Lung (tissue), 12 donors: ENCODE results near the gene CEP41. TPM values are rescaled to one million over a fixed set of nuclear protein-coding genes. Genes with fewer than 3 reads are reported as not detected.

Experiments
- ATAC-seq: fragments of 200-7000 bp; cut with Tn5 transposase; one replicate; pipeline ENCODE4 v1.9.1; 2020; ENCODE audit warnings: moderate number of reproducible peaks; ENCODE audit not compliant: insufficient read depth, low FRiP score
- DNase-seq, 3 donors: peaks; one replicate each; pipeline ENCODE4 v3.0.0-alpha.2; 2013 to 2017
- H3K27ac ChIP-seq, 2 donors: one replicate each; pipeline ENCODE4 v1.5.1; 2013; ENCODE audit warnings: mild to moderate bottlenecking in 2 of 2, moderate library complexity in 2 of 2, control low read depth in 1 of 2, inconsistent platforms in 1 of 2, low read depth in 1 of 2, low read length in 1 of 2
- H3K27me3 ChIP-seq, 3 donors: one replicate each; pipeline ENCODE4 v1.5.1; 2013; ENCODE audit warnings: low read length in 2 of 3; ENCODE audit not compliant: control insufficient read depth in 3 of 3, insufficient read depth in 3 of 3
- H3K36me3 ChIP-seq, 4 donors: one replicate each; pipeline ENCODE4 v1.5.1; 2013; ENCODE audit warnings: low read length in 4 of 4, mild to moderate bottlenecking in 1 of 4, moderate library complexity in 1 of 4; ENCODE audit not compliant: control insufficient read depth in 4 of 4, insufficient read depth in 4 of 4
- H3K4me1 ChIP-seq, 5 donors: one replicate each; pipeline ENCODE4 v1.5.1; 2013; ENCODE audit warnings: low read length in 5 of 5, mild to moderate bottlenecking in 2 of 5, moderate library complexity in 1 of 5; ENCODE audit not compliant: control insufficient read depth in 5 of 5, insufficient read depth in 5 of 5
- H3K4me3 ChIP-seq: one replicate; pipeline ENCODE4 v1.5.1; 2013; ENCODE audit warnings: mild to moderate bottlenecking, control low read depth, moderate library complexity
- H3K9ac ChIP-seq, 2 donors: one replicate each; pipeline ENCODE4 v1.5.1; 2013; ENCODE audit warnings: low read length in 2 of 2, control low read depth in 1 of 2; ENCODE audit not compliant: insufficient read depth in 1 of 2
- H3K9me3 ChIP-seq, 4 donors: one replicate each; pipeline ENCODE4 v1.5.1; 2013; ENCODE audit warnings: low read length in 3 of 4, mild to moderate bottlenecking in 1 of 4, moderate library complexity in 1 of 4; ENCODE audit not compliant: control insufficient read depth in 4 of 4, insufficient read depth in 3 of 4
- WGBS, 2 donors: extraction: QIAGEN DNeasy Blood & Tissue Kit; methylation state at CpG; one replicate each; pipeline ENCODE4 v1.1.7; 2013; 5-methylcytosine and 5-hydroxymethylcytosine counted together
- polyA plus RNA-seq, 2 donors: library from polyadenylated mRNA; stranded (reverse); fragments of 200-250 nt; gene quantifications; one replicate each; pipeline ENCODE4 v1.2.1, GENCODE V29; 2013
- total RNA-seq, 2 donors: library from RNA; depleted of rRNA in 1 of 2; stranded (reverse); fragments of >200 nt in 1 of 2; gene quantifications; one replicate each; pipeline ENCODE4 v1.2.1, GENCODE V29; 2014 to 2021
- TF ChIP-seq, protein P1 (sequence below): IDR thresholded peaks from 2 replicates; pipeline ENCODE4 v1.5.1; 2012; ENCODE audit warnings: mild to moderate bottlenecking; ENCODE audit errors: control extremely low read depth, extremely low read depth
- donor health status: control.
- donor health status: control.
- donor health status: Bipolar disorder and iron deficiency.
- donor health status: healthy.
- donor health status: DM: yes; HTN: yes; CAD: no.

The CEP41 gene
- total and polyA plus RNA-seq, 4 donors: 3.7 to 15.3 (median 11.6) TPM

DNA sequence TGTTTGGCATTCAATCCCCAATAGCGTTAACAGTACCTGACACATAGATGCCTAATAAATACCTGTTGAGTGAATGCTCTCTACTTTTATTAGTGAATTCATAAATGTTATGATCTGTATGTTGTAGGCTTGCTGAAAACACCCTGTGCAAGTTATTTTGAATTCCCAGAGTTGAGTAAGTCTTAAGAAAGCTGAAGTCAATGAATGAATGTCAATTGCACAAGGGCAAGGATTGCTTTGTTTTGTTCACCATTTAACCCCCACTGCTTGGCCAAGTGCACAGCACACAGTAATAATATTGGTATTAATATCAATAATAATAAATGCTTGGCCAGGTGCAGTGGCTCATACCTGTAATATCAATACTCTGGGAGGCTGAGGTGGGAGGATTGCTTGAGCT, 50.3 kb downstream of the CEP41 start:
- 81 to 89% methylated on average over 1 of the region's 1 CpG for WGBS, 2 donors
- Histone ChIP-seq H3K27ac (no peak overlapping the region), H3K4me1 (peaks cover 0 to 33% (median 7%) of the 10 kb centered on the region in 5 donors), H3K4me3 (no peak overlapping the region), H3K9me3 (peaks cover 0 to 2% (median 0%) of the 10 kb centered on the region in 4 donors), H3K36me3 (no peaks in the 10 kb centered on the region), H3K27me3 (no peaks in the 10 kb centered on the region), H3K9ac (no peak overlapping the region)
- TF ChIP-seq, protein P1, sequence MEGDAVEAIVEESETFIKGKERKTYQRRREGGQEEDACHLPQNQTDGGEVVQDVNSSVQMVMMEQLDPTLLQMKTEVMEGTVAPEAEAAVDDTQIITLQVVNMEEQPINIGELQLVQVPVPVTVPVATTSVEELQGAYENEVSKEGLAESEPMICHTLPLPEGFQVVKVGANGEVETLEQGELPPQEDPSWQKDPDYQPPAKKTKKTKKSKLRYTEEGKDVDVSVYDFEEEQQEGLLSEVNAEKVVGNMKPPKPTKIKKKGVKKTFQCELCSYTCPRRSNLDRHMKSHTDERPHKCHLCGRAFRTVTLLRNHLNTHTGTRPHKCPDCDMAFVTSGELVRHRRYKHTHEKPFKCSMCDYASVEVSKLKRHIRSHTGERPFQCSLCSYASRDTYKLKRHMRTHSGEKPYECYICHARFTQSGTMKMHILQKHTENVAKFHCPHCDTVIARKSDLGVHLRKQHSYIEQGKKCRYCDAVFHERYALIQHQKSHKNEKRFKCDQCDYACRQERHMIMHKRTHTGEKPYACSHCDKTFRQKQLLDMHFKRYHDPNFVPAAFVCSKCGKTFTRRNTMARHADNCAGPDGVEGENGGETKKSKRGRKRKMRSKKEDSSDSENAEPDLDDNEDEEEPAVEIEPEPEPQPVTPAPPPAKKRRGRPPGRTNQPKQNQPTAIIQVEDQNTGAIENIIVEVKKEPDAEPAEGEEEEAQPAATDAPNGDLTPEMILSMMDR: no peak
- DNase-seq (no peak), ATAC-seq (no peak)

GRCh38 chr7:130388671-130389070, 52.1 kb downstream of the CEP41 start:
- WGBS, 2 donors: 73 to 90% methylated on average over 2 of the region's 2 CpGs

GRCh38 chr7:130387628-130388403, 53.0 kb downstream of the CEP41 start:
- ATAC-seq (no peak), DNase-seq (no peak)
- Histone ChIP-seq H3K9me3 (peaks cover 0 to 4% (median 0%) of the 10 kb centered on the region in 4 donors), H3K9ac (no peak overlapping the region), H3K4me1 (peaks cover 0 to 11% (median 2%) of the 10 kb centered on the region in 5 donors), H3K27ac (peak overlapping the region in 1 of 2 donors; percentile 24), H3K27me3 (no peaks in the 10 kb centered on the region), H3K36me3 (no peaks in the 10 kb centered on the region), H3K4me3 (no peak overlapping the region)
- TF ChIP-seq, protein P1: no peak
- WGBS, 2 donors: 90 to 91% methylated on average over 12 of the region's 12 CpGs

More at GRCh38 chr7:130388671-130389070, 52.1 kb downstream of the CEP41 start:
- no peak for DNase-seq
- no peak for ATAC-seq
- Histone ChIP-seq H3K27me3 (no peaks in the 10 kb centered on the region), H3K27ac (no peak overlapping the region), H3K9ac (no peak overlapping the region), H3K4me3 (no peak overlapping the region), H3K4me1 (peaks cover 0 to 18% (median 2%) of the 10 kb centered on the region in 5 donors), H3K9me3 (peaks cover 0 to 4% (median 0%) of the 10 kb centered on the region in 4 donors), H3K36me3 (no peaks in the 10 kb centered on the region)
- TF ChIP-seq, protein P1: no peak
